Kidney (tissue), 14 donors: Measurements from ENCODE around the gene GRHL3. TPM values are rescaled to one million over a fixed set of nuclear protein-coding genes. Genes with fewer than 3 reads are reported as not detected.

ENCODE experiments used
- DNase-seq, 5 donors: peaks; one replicate each; pipeline ENCODE4 v3.0.0-alpha.2; 2013 to 2020
- FAIRE-seq: peaks from 2 replicates; lab custom pipeline; 2012; peaks lifted over from hg19 to GRCh38; lab: Jason Lieb, UNC
- H3K27ac ChIP-seq, 2 donors: one replicate each; pipeline ENCODE4 v1.7.0; 2013; ENCODE audit warnings: low read depth in 2 of 2, low read length in 2 of 2, inconsistent platforms in 1 of 2
- H3K27me3 ChIP-seq: one replicate; pipeline ENCODE4 v1.7.1; 2013; ENCODE audit warnings: low read length, inconsistent platforms; ENCODE audit not compliant: control insufficient read depth, insufficient read depth
- H3K36me3 ChIP-seq, 3 donors: one replicate each; pipeline versions ENCODE4 v1.7.0 to v1.7.1; 2013; ENCODE audit warnings: low read length in 3 of 3, control low read depth in 1 of 3, inconsistent platforms in 1 of 3; ENCODE audit not compliant: insufficient read depth in 3 of 3, control insufficient read depth in 2 of 3
- H3K4me1 ChIP-seq, 3 donors: one replicate each; pipeline versions ENCODE4 v1.7.0 to v1.7.1; 2013; ENCODE audit warnings: low read length in 3 of 3, inconsistent platforms in 1 of 3, low read depth in 1 of 3; ENCODE audit not compliant: control insufficient read depth in 2 of 3, insufficient read depth in 2 of 3
- H3K4me3 ChIP-seq, 3 donors: one replicate each; pipeline versions ENCODE4 v1.7.0 to v1.8.1; 2013; ENCODE audit warnings: low read length in 3 of 3, control low read depth in 1 of 3, inconsistent platforms in 1 of 3
- H3K9ac ChIP-seq, 3 donors: one replicate each; pipeline versions ENCODE4 v1.7.0 to v1.7.1; 2013; ENCODE audit warnings: low read length in 3 of 3, control low read depth in 1 of 3, inconsistent platforms in 1 of 3
- H3K9me3 ChIP-seq, 3 donors: one replicate each; pipeline versions ENCODE4 v1.7.0 to v1.7.1; 2013; ENCODE audit warnings: low read length in 3 of 3, control low read depth in 1 of 3, inconsistent platforms in 1 of 3; ENCODE audit not compliant: control insufficient read depth in 2 of 3, insufficient read depth in 1 of 3
- CTCF ChIP-seq: IDR thresholded peaks from 3 replicates; pipeline ENCODE4 v1.5.1; 2012; ENCODE audit warnings: mild to moderate bottlenecking, moderate library complexity, borderline replicate concordance; ENCODE audit not compliant: insufficient read depth; ENCODE audit errors: extremely low read depth
- intact Hi-C: fragments of 100-400 bp; cut with DNase I; formaldehyde crosslinking; loops from one replicate; pipeline ENCODE4 v1.11.1; 2022
- polyA plus RNA-seq: library from polyadenylated mRNA; stranded (reverse); fragments of 350-450 nt; fragmentation: Illumina TruSeq; extraction: RNeasy Lipid Tissue Mini Kit (QIAGEN cat#74804); gene quantifications from one replicate; pipeline ENCODE4 v1.2.3, GENCODE V29; 2014; ENCODE audit warnings: low read depth, low replicate concordance; ENCODE audit not compliant: insufficient read depth
- total RNA-seq: library from RNA; stranded (reverse); fragmentation: NEBNext Ultra II Directional; extraction: Animal tissue kit (Norgen Biotek cat#: 25700); gene quantifications from one replicate; pipeline ENCODE4 v1.2.1, GENCODE V29; 2021
- donor health status: control.
- donor health status: control.
- donor health status: control.
- donor health status: control.
- donor health status: control.
- donor health status: DM: yes; HTN: yes; CAD: no.
- donor health status: Normal renal cell carcinoma (clear cell type).

Gene GRHL3
- total and polyA plus RNA-seq, 2 donors from 2014 or later = 0.32 to 1.7 TPM

- Histone ChIP-seq H3K4me1 (peaks cover 0 to 13% (median 11%) of the 10 kb centered on the region in 3 donors), H3K27me3 (no peaks in the 10 kb centered on the region), H3K9ac (no peak overlapping the region), H3K9me3 (no peaks in the 10 kb centered on the region), H3K27ac (no peak overlapping the region), H3K36me3 (no peaks in the 10 kb centered on the region), H3K4me3 (no peak overlapping the region)
- FAIRE-seq (no peak), DNase-seq (no peak)
- intact Hi-C loops = loop anchor here (5.0 kb wide), 1 partner anchor 180 kb away; no protein-coding TSS in a partner anchor
- TF ChIP-seq CTCF = no peak
These were observed 67.8 kb downstream of the GRHL3 start for GRCh38 chr1:24386931-24387330.

GRCh38 chr1:24387636-24388175 lies 68.5 kb downstream of the GRHL3 start:
- Histone ChIP-seq H3K27me3 (no peaks in the 10 kb centered on the region), H3K27ac (no peak overlapping the region), H3K36me3 (no peaks in the 10 kb centered on the region), H3K9ac (no peak overlapping the region), H3K9me3 (no peaks in the 10 kb centered on the region), H3K4me1 (peaks cover 0 to 20% (median 17%) of the 10 kb centered on the region in 3 donors), H3K4me3 (no peak overlapping the region)
- FAIRE-seq = no peak
- no peak for DNase-seq
- intact Hi-C loops = loop anchor here (5.0 kb wide), 1 partner anchor 180 kb away; no protein-coding TSS in a partner anchor
- no peak for TF ChIP-seq CTCF

GRCh38 chr1:24388331-24388885 lies 69.3 kb downstream of the GRHL3 start:
- H3K9ac ChIP-seq = no peak overlapping the region
- no peak for FAIRE-seq
- H3K27ac ChIP-seq = no peak overlapping the region
- intact Hi-C loops = loop anchor here (5.0 kb wide), 1 partner anchor 181 kb away; no protein-coding TSS in a partner anchor
- no peak for TF ChIP-seq CTCF
- peaks cover 0 to 20% (median 17%) of the 10 kb centered on the region in 3 donors for H3K4me1 ChIP-seq
- no peaks in the 10 kb centered on the region for H3K36me3 ChIP-seq
- no peak overlapping the region for H3K4me3 ChIP-seq
- DNase-seq = no peak
- no peaks in the 10 kb centered on the region for H3K9me3 ChIP-seq
- H3K27me3 ChIP-seq = no peaks in the 10 kb centered on the region
